ENCODE measurements around the gene IMPA2.

- TF ChIP-seq POLR2A (IDR thresholded peaks at IDR 0.05; ENCODE audit: low read length) (no peak), GATA1 (IDR thresholded peaks at IDR 0.05; ENCODE audit: low read depth, low read length) (no peak)
These were observed 6.5 kb upstream of the IMPA2 start for GRCh38 chr18:11974741-11975325.
